Right hindlimb (tissue), 1 donor: ENCODE data around the gene MYOM1.
"Not testable (repeated sequence)": the region's sequence is repeated elsewhere in the genome, so short reads cannot be mapped to it uniquely, and the experiment has no call there.

Experiments used
- DNase-seq: peaks from one replicate; pipeline ENCODE4 v3.0.0-alpha.2; 2018

The MYOM1 gene

DNA sequence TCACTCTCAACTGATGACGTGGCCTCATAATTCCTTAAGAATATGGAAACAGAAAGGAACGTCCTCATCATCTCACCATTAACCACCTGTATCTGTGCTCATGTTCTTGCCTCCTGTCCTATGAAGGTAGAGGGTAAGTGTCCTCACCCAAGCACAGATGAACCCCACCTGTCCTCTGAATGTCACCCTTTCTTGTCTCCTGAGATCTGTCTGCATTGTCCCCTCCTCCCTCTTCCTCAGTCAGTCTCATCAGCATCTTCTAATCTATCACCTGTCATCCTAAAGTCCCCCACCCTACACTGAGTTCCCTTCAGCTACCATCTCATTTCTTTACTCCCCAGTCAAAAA, 167.4 kb downstream of the MYOM1 start:
- DNase-seq = no peak

DNA sequence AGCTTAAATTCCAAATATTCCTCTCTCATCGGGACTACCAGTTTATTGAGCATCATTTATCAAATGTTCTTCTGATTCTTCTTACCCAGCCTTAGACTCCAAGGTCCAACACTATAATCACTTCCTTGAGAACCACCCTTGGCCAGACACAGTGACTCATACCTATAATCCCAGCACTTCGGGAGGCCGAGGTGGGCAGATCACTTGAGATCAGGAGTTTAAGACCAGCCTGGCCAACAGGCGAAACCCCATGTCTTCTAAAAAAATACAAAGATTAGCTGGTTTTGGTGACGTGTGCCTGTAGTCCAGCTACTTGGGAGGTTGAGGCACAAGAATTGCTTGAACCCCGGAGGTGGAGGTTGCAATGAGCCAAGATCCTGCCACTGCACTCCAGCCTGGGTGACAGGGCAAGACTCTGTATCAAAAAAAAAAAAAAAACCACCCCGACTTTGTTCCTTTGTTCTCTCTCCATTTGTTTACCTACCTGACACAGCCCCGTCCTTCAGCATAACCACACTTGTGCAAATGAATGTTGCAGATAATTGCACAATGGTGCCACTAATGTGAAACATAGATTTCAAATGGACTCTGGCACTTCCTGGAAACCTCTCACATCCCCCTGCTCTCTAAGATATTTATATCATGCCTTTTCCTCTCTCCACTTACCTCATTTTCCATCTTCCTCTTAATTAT, 167.9 kb downstream of the MYOM1 start:
- no peak for DNase-seq

DNA sequence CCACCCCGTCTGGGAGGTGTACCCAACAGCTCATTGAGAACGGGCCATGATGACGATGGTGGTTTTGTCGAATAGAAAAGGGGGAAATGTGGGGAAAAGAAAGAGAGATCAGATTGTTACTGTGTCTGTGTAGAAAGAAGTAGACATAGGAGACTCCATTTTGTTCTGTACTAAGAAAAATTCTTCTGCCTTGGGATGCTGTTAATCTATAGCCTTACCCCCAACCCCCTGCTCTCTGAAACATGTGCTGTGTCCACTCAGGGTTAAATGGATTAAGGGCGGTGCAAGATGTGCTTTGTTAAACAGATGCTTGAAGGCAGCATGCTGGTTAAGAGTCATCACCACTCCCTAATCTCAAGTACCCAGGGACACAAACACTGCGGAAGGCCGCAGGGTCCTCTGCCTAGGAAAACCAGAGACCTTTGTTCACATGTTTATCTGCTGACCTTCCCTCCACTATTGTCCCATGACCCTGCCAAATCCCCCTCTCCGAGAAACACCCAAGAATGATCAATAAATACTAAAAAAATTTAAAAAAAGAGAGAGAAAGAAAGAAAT, 169.8 kb downstream of the MYOM1 start:
- not testable (repeated sequence) for DNase-seq

DNA sequence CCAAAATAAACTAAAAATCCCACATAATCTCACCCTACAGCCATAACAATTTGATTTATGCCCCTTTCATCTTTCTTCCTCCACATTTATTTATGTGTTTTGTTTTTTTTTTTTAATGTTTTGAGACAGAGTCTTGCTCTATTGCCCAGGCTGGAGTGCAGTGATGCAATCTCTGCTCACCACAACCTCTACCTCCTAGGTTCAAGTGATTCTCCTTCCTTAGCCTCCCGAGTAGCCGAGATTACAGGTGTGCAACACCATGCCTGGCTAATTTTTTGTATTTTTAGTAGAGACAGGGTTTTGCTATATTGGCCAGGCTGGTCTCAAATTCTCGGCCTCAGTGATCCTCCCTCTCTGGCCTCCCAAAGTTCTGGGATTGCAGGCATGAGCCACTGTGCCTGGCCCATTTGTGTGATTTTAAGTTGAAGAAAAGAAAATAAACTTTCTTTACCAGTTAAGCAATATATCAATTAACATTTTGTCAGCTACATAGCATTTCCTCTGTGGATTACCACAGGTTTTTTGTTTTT, 170.9 kb downstream of the MYOM1 start:
- DNase-seq = no peak

DNA sequence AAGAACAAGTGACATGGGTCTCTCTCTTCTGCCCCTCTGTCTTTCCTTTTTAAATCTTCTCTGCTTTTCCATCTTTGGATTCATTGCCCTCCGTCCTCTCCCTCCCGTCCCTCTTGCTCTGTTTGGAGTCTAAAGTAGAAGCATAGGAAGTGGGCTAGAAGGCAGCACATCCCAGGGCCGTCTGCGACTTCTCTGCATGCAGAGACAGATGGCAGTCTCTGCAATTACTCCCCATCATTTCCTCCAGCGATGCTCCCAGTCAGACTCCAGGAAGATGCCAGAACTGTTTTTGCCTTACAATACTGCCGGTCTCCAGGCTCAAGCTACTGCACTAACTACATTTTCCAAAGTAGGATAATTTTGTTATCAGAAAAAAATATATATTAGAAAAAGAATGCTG, 171.6 kb downstream of the MYOM1 start:
- DNase-seq = no peak

DNA sequence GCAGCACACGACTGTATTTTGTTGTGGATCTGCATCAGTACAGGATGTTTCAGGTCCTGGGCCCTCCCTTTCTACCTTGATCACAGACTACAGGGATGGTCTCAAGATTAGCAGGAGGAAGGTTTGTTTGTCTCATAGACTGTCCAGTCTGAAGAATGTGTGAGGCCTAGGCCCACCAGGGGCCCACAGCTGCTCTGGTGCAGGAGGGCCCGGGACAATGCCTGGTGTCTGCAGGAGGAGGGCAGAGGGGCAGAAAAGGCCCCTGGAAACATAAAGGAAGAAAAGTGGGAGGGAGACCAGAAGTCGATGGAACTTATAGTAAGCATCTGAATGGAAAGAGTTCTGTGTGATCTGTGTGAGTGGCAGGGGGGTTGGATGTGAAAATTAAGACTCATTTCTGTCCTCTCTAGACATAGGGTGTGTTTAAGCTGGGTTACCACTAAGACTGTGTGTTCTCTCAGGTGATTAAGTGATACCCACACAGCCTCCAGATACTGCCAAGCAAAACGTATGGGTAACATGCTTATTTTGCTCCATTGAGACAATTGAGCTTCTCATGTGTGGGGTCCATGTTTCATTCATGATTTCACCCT, 173.5 kb downstream of the MYOM1 start:
- DNase-seq = no peak

DNA sequence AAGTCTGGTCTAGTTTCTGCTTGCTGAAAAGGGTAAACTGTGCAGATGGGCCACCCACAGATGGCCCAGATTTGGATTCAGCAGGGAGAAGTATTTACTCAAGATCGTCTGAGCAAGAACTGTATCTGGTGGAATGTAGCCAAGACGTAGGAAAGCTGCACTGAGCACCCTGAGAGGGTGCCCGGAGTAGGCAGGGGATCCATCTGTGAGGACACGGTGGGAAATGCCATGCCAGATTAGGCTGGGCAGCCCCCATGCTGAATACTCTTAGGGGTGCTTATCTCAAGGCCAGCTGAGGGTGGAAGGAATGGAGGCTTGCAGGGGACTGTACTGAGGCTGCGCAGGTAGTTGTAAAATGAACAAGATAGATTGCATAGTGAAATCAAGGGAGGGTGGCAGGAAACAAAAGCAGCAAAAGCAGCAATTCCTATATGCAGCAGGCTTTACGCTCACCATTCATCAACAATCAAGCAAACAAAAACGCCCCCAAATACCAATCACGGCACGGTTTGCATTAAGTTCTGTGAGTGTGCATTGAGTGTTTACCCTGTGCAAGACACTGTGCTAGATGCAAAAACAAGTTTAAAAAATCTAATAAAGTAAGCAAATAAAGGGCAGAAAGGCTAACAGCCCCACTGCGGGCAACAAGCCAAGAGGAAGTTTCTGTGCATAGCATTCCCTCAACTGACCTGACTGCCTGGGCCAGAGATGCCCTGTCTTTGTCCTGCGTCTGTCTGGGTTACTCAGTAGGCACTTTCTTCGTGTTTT, 174.7 kb downstream of the MYOM1 start:
- DNase-seq = no peak

DNA sequence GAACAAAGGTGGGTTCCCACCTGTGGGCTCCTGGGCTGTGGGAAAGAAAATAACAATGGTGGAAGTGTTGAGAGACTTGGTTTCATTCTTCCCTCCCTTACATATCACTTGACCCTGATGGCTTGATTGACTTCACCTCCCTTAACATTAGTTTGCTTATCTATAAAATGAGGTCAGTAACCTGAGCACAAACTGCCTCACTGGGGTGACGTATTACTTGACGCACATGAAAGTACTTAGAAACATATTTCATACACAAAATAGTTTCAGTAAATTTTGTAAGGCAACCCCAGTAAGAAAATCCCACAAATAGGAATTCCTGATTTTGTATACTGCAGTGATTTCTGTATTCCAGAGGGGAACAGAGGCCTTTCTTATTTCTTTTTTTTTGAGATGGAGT, 177.4 kb downstream of the MYOM1 start:
- no peak for DNase-seq

DNA sequence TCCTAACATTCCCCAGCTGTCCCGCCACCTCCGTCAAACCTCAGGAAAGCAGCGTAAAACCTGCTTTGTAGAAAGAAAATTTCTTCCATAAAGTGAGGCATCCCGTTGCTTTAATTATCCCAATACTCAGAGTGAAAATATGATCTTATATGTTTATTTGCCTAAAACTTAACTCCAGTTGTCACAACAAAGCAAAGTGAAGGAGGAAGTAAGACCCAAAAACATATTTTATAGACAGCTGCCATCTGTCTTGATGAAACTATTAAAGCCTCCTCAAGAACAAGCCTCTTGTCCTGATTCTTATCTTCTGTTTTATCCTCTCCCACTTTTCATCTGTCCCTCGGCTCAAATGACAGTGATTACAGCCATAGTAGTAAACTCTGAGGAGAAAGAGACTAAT, 177.9 kb downstream of the MYOM1 start:
- DNase-seq = no peak

DNA sequence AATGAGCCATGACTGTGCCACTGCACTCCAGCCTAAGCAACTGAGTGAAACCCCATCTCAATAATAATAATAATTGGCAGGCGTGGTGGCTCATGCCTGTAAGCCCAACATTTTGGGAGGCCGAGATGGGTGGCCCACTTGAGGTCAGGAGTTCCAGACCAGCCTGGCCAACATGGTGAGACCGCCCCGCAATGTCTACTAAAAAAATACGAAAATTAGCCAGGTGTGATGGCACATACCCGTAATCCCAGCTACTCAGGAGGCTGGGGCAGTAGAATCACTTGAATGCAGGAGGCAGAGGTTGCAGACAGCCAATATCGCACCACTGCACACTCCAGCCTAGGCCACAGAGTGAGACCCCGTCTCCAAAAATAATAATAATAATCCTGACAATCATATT, 178.9 kb downstream of the MYOM1 start:
- DNase-seq = no peak

DNA sequence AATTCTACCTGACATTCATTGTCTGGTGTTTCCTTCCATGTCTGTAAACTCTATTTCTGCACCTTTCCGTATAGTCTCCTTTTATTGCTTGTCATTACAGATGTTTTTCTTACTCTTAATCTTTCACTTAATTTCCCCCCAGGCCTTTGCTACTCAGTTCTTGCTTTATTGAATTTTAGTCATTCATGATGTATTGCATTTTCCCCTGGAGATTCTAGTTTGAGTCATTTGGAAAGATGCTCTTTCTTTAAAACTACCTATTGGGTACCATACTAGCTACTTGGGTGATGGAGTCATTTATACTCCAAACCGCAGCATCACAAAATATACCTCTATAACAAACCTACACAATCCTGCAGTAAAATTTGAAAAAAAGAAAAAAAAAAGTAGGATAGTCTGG, 179.6 kb downstream of the MYOM1 start:
- no peak for DNase-seq

DNA sequence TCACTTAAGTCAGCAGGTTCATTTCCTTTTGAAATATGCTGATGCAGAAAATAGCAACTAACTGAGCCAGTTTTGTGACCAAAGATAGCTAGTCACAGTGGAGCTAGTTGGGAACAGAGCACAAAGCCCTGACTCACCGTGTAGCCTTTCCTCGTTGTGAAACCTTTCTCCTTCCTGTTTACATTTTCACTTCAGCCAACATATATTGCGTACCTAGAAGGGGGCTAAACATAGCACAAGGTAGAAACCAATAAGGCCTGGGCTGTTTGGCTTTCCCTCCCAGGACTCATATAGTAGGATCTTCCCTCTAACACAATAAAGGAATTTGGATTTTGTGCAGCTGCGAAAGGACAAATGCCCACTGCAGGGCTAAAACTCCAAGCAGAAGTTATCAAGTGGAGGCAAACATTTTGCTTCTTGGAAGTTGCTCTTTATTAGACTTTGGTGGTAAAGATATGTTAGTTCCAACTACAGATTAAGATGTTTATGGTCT, 182.3 kb downstream of the MYOM1 start:
- DNase-seq = no peak

DNA sequence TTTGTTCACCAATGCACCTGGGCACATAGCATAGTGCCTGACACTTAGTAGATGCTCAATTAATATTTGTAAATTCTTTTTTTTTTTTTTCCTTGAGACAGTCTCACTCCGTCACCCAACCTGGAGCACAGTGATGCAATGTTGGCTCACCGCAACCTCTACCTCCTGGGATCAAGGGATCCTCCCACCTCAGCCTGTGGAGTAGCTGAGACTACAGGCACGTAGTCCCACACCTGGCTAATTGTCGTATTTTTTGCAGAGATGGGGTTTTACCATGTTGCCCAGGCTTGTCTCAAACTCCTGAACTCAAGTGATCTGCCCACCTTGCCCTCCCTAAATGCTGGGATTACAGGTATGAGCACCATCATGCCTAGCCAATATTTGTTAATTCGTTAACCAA, 183.7 kb downstream of the MYOM1 start:
- no peak for DNase-seq

DNA sequence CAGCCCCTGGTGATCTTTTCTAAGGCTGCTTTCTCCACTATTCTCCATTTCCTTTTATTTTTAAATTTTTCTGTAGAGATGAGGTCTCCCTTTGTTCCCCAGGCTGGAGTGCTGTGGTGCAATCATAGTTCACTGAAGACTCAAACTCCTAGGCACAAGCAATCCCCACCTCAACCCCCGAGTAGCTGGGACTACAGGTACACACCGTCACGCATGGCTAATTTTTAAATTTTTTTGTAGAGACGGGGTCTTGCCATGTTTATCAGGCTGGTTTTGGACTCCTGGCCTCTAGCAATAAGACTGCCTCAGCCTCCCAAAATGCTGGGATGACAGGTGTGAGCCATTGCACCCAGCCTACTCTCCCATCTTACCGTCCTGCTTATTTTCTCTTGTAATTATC, 184.1 kb downstream of the MYOM1 start:
- DNase-seq = no peak

DNA sequence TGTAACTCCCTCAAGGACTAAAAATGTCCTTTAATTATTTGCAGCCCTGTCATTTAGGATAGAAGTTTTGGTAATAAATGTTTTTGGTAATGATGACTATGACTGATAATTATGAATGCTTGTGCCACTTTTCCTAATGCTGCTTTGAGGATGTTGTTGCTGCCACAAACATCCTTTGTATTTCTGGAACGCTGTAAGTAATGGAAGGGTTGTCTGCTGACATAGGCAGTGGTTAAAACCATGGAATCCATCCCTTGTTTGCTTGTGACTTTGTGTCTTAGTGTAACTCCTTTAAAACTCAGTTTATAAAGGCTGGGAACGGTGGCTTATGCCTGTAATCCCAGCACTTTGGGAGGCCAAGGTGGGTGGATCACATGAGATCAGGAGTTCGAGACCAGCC, 187.0 kb downstream of the MYOM1 start:
- no peak for DNase-seq

DNA sequence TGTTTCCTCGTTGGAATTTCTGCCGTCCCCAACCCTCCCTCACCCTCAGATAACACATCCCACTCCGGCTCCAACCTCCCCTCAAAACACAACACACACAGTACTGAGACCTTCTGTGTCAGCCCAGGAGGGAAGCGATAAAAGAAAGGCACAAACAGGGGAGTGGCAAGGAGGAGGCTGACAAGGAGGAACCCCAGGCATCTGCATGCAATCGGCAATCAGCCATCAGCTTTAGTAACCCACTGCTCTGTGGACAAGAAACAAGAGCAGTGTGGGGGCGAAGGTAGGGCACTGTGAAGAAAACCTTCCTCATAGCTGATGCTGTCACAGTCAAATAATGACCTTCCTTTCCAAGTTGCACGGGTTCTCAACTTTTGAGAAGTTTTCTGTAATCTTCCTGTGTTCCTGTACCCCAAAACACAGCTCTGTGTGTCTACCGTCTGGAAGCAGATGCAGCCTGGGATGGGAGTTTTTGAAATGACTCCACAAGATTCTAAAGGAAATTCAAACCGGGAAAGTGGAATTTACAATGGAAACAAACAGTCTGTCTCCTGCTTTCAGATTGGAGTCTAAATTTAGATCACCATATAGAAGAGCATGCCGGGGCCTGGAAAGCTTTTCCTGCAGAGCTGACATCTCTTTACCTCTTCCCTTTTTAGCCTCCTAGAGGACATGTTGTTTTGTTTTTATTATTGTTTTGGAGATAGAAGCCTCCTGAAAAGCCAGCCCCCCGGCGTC, 190.4 kb downstream of the MYOM1 start:
- DNase-seq = no peak

DNA sequence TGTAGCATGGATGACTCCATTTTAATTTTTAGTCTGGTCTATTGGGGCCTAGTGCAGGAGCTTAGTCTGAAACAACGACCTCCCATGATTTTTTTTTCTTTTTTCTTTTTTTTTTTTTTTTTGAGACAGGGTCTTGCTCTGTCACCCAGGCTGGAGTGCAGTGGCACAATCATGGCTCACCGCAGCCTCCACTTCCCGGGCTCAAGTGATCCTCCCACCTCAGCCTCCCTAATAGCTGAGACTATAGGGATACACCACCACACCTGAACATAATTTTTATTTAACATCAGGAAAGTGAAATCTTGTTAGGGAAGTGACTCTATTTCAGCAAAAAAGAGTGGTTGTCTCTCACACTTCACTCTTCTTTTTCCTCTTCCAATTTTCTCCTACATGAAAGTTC, 191.7 kb downstream of the MYOM1 start:
- DNase-seq = not testable (repeated sequence)

DNA sequence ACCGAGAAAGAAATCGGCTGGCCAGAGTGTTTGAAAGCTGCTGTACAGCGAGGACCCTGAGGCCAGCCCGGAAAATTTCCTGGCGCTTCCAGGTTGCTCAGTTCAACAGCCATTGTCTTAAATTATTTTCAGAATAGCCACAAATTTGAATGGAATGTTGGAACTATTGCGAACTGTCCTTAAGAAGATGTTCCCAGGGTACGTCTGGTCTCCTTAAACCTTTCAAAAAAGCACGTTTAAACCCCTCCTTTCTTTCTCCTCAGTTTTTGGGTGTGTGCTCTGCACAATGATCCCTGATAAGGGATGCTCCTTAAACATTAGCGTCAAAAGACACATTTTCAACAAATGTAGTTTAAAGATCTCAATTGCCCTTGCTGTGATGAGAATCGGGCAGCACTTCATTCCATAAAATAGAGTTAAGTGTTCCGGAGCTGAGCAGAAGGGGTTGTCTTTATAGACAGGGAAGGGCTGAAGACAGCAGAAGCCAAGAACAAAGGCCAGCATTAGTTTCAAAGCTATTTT, 192.3 kb downstream of the MYOM1 start:
- DNase-seq = no peak

DNA sequence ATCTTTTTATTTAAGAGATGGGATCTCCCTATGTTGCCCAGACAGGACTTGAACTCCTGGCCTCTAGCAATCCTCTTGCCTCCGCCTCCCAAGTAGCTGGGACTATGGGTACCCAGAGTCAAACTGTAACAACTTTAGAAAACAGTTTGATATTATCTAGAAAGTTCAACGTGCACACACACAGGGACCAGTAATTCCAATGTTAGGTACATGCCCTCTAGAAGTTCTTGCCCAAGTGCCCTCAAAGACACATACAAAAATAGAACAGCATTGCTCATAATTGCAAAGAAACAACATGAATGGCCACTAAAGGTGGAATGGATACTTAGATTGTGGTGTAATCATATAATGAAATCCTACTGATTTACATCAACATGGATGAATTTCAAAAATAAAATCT, 194.2 kb downstream of the MYOM1 start:
- no peak for DNase-seq

DNA sequence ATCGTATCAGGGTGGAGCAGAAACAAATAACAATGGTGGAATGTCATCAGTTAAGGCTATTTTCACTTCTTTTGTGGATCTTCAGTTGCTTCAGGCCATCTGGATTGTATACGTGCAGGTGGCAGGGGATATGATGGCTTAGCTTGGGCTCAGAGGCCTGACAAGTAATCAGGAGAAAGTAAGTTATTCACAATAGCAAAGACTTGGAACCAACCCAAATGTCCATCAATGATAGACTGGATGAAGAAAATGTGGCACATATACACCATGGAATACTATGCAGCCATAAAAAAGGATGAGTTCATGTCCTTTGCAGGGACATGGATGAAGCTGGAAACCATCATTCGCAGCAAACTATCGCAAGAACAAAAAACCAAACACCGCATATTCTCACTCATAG, 196.2 kb downstream of the MYOM1 start:
- not testable (repeated sequence) for DNase-seq
